Suprapubic skin (tissue), 4 donors: ENCODE data around the gene TMEM272. TPM values are rescaled to one million over a fixed set of nuclear protein-coding genes. Genes with fewer than 3 reads are reported as not detected.

Experiments used
- DNase-seq, 2 donors: peaks; one replicate each; pipeline ENCODE4 v3.0.0-alpha.2; 2019; ENCODE audit warnings: low spot score in 2 of 2
- H3K27ac ChIP-seq: fragments of 200-600 bp; sonication (generic); one replicate; pipeline ENCODE4 v1.5.1; 2019
- H3K27me3 ChIP-seq: fragments of 200-600 bp; sonication (generic); one replicate; pipeline ENCODE4 v1.5.1; 2019
- H3K36me3 ChIP-seq: fragments of 200-600 bp; sonication (generic); one replicate; pipeline ENCODE4 v1.5.1; 2019
- H3K4me1 ChIP-seq: fragments of 200-600 bp; sonication (generic); one replicate; pipeline ENCODE4 v1.5.1; 2019
- H3K4me3 ChIP-seq: fragments of 200-600 bp; sonication (generic); one replicate; pipeline ENCODE4 v1.5.1; 2019; ENCODE audit warnings: mild to moderate bottlenecking
- H3K9me3 ChIP-seq: fragments of 200-600 bp; sonication (generic); one replicate; pipeline ENCODE4 v1.5.1; 2019
- CTCF ChIP-seq, 2 donors: fragments of 200-600 bp in 1 of 2; fragments of 450-650 bp in 1 of 2; sonication (generic) in 1 of 2; IDR thresholded peaks; one replicate each; pipeline ENCODE4 v1.5.1; 2016 to 2019; ENCODE audit warnings: antibody characterized with exemption in 2 of 2, mild to moderate bottlenecking in 1 of 2, moderate library complexity in 1 of 2
- EP300 ChIP-seq: sonication (generic); formaldehyde crosslinking; IDR thresholded peaks from one replicate; pipeline ENCODE4 v1.6.1; 2017; ENCODE audit warnings: antibody characterized with exemption
- POLR2A ChIP-seq, 2 donors: fragments of 450-650 bp; IDR thresholded peaks; one replicate each; pipeline ENCODE4 v1.6.1; 2017; ENCODE audit warnings: antibody characterized with exemption in 2 of 2, mild to moderate bottlenecking in 2 of 2, moderate library complexity in 2 of 2
- POLR2AphosphoS5 ChIP-seq, 3 donors: sonication (generic); formaldehyde crosslinking; IDR thresholded peaks; one replicate each; pipeline ENCODE4 v1.6.1; 2017; ENCODE audit warnings: antibody characterized with exemption in 3 of 3
- WGBS: methylation state at CpG from one replicate; pipeline ENCODE4 v1.1.5; 2018; 5-methylcytosine and 5-hydroxymethylcytosine counted together
- total RNA-seq, 4 donors: library from RNA; depleted of rRNA; stranded (reverse); fragments of >200 nt; gene quantifications; one replicate each; pipeline ENCODE4 v1.1.0, GENCODE V29; 2016

Gene TMEM272
- total RNA-seq, 4 donors from 2014 or later: 0.13 to 0.24 (median 0.17) TPM; not detected in 1

GRCh38 chr13:51800486-51800885, 44.5 kb downstream of the TMEM272 start:
- TF ChIP-seq POLR2AphosphoS5 (IDR thresholded peaks at IDR 0.05): no peak
- no peak for TF ChIP-seq EP300
- no peak for TF ChIP-seq POLR2A (IDR thresholded peaks at IDR 0.05)
- TF ChIP-seq CTCF (IDR thresholded peaks at IDR 0.05): no peak
- H3K9me3 ChIP-seq: no peaks in the 10 kb centered on the region
- peak in 1 of 2 donors; percentile 66 for DNase-seq
- 81% methylated on average over 5 of the region's 5 CpGs for WGBS
- H3K36me3 ChIP-seq: peaks cover 5% of the 10 kb centered on the region
- peaks cover 49% of the 10 kb centered on the region for H3K4me1 ChIP-seq
- H3K4me3 ChIP-seq: no peak overlapping the region
- no peaks in the 10 kb centered on the region for H3K27me3 ChIP-seq
- H3K27ac ChIP-seq: no peak overlapping the region

GRCh38 chr13:51799261-51799660, 45.7 kb downstream of the TMEM272 start:
- 92% methylated on average over 6 of the region's 12 CpGs for WGBS
- Histone ChIP-seq H3K9me3 (no peaks in the 10 kb centered on the region), H3K27ac (no peak overlapping the region), H3K27me3 (no peaks in the 10 kb centered on the region), H3K36me3 (peaks cover 5% of the 10 kb centered on the region), H3K4me3 (no peak overlapping the region), H3K4me1 (peaks cover 37% of the 10 kb centered on the region)
- DNase-seq: peak in 1 of 2 donors; percentile 46
- TF ChIP-seq POLR2A (IDR thresholded peaks at IDR 0.05): no peak
- TF ChIP-seq CTCF (IDR thresholded peaks at IDR 0.05): no peak
- no peak for TF ChIP-seq EP300
- no peak for TF ChIP-seq POLR2AphosphoS5 (IDR thresholded peaks at IDR 0.05)

GRCh38 chr13:51797664-51798488, 47.1 kb downstream of the TMEM272 start:
- TF ChIP-seq EP300 (no peak), POLR2AphosphoS5 (IDR thresholded peaks at IDR 0.05) (no peak), POLR2A (IDR thresholded peaks at IDR 0.05) (no peak), CTCF (IDR thresholded peaks at IDR 0.05) (peak; percentile 43 to 44)
- WGBS: 62% methylated on average over 10 of the region's 12 CpGs

DNA sequence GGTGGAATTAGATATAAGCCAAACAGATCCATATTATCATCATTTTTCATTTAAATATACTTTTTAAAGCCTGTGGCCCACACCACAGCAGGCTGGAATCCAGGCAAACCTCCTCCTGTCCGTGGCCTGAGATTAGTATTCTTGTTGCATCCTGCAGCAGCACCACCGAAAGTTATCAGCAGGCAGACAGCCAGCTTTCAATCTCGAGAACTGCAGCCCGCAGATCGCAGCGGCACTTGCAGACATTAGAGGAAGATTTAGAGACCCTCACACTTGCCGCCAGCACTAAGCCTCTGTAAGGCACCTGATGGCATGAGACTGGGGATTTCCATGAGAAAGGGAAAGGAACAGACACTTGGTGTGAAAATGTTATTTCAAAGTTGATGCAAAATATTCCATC, 48.4 kb downstream of the TMEM272 start:
- 96% methylated on average over 7 of the region's 7 CpGs for WGBS
- no peak overlapping the region for H3K27ac ChIP-seq

More at GRCh38 chr13:51797664-51798488, 47.1 kb downstream of the TMEM272 start:
- H3K9me3 ChIP-seq: no peaks in the 10 kb centered on the region
- no peak overlapping the region for H3K27ac ChIP-seq
- peaks cover 31% of the 10 kb centered on the region for H3K4me1 ChIP-seq
- H3K4me3 ChIP-seq: no peak overlapping the region
- DNase-seq: peak in 1 of 2 donors; percentile 62
- H3K36me3 ChIP-seq: peaks cover 5% of the 10 kb centered on the region
- H3K27me3 ChIP-seq: no peaks in the 10 kb centered on the region

More for the DNA sequence above, 48.4 kb downstream of the TMEM272 start:
- Histone ChIP-seq H3K4me1 (peaks cover 17% of the 10 kb centered on the region), H3K36me3 (peaks cover 5% of the 10 kb centered on the region), H3K4me3 (no peak overlapping the region), H3K27me3 (no peaks in the 10 kb centered on the region), H3K9me3 (no peaks in the 10 kb centered on the region)
- TF ChIP-seq POLR2A (IDR thresholded peaks at IDR 0.05): no peak
- no peak for TF ChIP-seq CTCF (IDR thresholded peaks at IDR 0.05)
- no peak for TF ChIP-seq POLR2AphosphoS5 (IDR thresholded peaks at IDR 0.05)
- no peak for TF ChIP-seq EP300
- DNase-seq: peak in 1 of 2 donors; percentile 35
